Measurements from ENCODE around the gene FAM20A.

Gene FAM20A

GRCh38 chr17:68601565-68602288 lies 560 bp upstream of the FAM20A start:
- peak overlapping the region; percentile 88 for H3K4ac ChIP-seq (ENCODE audit: low read depth, low read length)
- H4K5ac ChIP-seq (ENCODE audit: low read length): no peak overlapping the region
- H4K8ac ChIP-seq (ENCODE audit: low read depth, low read length): no peak overlapping the region
- peaks cover 1% of the 10 kb centered on the region for H3K79me1 ChIP-seq (ENCODE audit: low read length)
- H3K79me2 ChIP-seq (ENCODE audit: control insufficient read depth, insufficient read depth, low read length): peaks cover 40% of the 10 kb centered on the region
- no peaks in the 10 kb centered on the region for H3K36me3 ChIP-seq (ENCODE audit: control insufficient read depth, insufficient read depth, low read length)
- peaks cover 5% of the 10 kb centered on the region for H3K4me1 ChIP-seq (ENCODE audit: control insufficient read depth, low read depth, low read length)
- H2AK5ac ChIP-seq (ENCODE audit: low read length): no peak overlapping the region
- no peak overlapping the region for H3K23ac ChIP-seq (ENCODE audit: low read length)
- H2BK15ac ChIP-seq (replicated peaks; ENCODE audit: low read depth): no peak overlapping the region
- WGBS (ENCODE audit: extremely low coverage, insufficient coverage, low lambda C conversion rate): no CpG with 5 or more reads among the region's 6 CpGs
- H3K4me2 ChIP-seq (ENCODE audit: low read length): no peak overlapping the region
- no peak overlapping the region for H3K27ac ChIP-seq (ENCODE audit: low read depth, low read length)
- H3K27me3 ChIP-seq (ENCODE audit: insufficient read depth, low read length, poor library complexity): no peaks in the 10 kb centered on the region
- no peak overlapping the region for H3K4me3 ChIP-seq (ENCODE audit: low read length)
- H3K56ac ChIP-seq (ENCODE audit: low read length): peak overlapping the region; percentile 98
- DNase-seq: peak; percentile 51
- H3K18ac ChIP-seq (ENCODE audit: low read length): peak overlapping the region; percentile 82
- peak overlapping the region; percentile 95 for H3K9ac ChIP-seq (ENCODE audit: low read length)
- peak overlapping the region; percentile 51 for H2BK120ac ChIP-seq (ENCODE audit: low read depth, low read length)
- H2BK5ac ChIP-seq (ENCODE audit: low read length): no peak overlapping the region

DNA sequence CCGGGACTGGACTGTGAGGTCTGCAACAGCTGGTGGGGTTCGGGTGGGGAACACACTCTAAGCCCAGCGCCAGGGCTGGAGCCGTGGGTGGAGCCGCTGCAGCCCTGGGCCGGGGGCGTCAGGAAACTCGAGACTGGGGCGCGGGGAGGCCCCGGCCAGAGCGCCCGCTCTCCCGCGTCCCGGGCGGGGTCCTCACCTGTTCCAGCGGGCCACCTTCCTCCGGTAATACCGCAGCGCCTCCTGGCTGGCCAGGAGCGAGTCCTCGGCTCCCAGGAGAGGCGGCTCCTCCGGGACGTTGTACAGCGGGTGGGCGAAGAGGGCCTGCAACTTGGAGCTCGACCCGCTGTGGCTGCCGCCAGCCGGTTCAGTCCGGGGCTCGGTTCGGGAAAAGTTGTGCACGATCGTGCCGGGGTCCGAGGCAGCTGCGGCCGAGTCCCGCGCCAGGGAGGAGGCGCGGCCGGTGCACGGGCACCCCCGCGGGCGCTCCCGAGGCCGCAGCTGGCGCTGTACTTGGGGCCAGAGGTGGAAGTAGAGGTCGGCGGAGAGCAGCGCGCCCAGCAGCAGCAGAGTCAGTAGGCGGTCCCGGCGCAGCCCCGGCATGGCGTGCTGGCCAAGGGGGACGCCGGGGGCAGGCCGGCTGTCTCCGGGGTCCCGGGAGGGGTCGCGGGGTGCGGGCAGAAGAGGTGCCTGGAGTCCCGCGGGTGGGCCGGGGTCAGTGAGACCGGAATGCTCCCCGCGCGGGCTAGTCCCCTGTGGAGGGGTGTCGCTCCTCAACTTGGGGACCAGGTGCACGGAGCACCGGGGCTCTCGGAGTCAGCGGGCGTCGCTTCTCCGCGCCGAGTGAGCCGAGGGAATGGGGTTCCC lies 868 bp downstream of the FAM20A start:
- H3K56ac ChIP-seq (ENCODE audit: low read length): peak overlapping the region; percentile 98
- H4K8ac ChIP-seq (ENCODE audit: low read depth, low read length): peak overlapping the region; percentile 28
- WGBS (ENCODE audit: extremely low coverage, insufficient coverage, low lambda C conversion rate): no CpG with 5 or more reads among the region's 88 CpGs
- H3K36me3 ChIP-seq (ENCODE audit: control insufficient read depth, insufficient read depth, low read length): no peaks in the 10 kb centered on the region
- DNase-seq: peak; percentile 74
- peak overlapping the region; percentile 74 for H3K4ac ChIP-seq (ENCODE audit: low read depth, low read length)
- H3K9ac ChIP-seq (ENCODE audit: low read length): peak overlapping the region; percentile 95
- H2BK120ac ChIP-seq (ENCODE audit: low read depth, low read length): peak overlapping the region; percentile 30
- no peaks in the 10 kb centered on the region for H3K27me3 ChIP-seq (ENCODE audit: insufficient read depth, low read length, poor library complexity)
- H3K79me1 ChIP-seq (ENCODE audit: low read length): peaks cover 1% of the 10 kb centered on the region
- no peak overlapping the region for H4K5ac ChIP-seq (ENCODE audit: low read length)
- no peak overlapping the region for H3K23ac ChIP-seq (ENCODE audit: low read length)
- peak overlapping the region; percentile 54 for H3K4me2 ChIP-seq (ENCODE audit: low read length)
- peaks cover 11% of the 10 kb centered on the region for H3K4me1 ChIP-seq (ENCODE audit: control insufficient read depth, low read depth, low read length)
- peak overlapping the region; percentile 85 for H3K27ac ChIP-seq (ENCODE audit: low read depth, low read length)
- H3K4me3 ChIP-seq (ENCODE audit: low read length): peak overlapping the region; percentile 74
- peak overlapping the region; percentile 97 for H3K18ac ChIP-seq (ENCODE audit: low read length)
- H2BK15ac ChIP-seq (replicated peaks; ENCODE audit: low read depth): no peak overlapping the region
- H2AK5ac ChIP-seq (ENCODE audit: low read length): peak overlapping the region; percentile 22
- peak overlapping the region; percentile 72 for H2BK5ac ChIP-seq (ENCODE audit: low read length)
- H3K79me2 ChIP-seq (ENCODE audit: control insufficient read depth, insufficient read depth, low read length): peaks cover 45% of the 10 kb centered on the region

- Histone ChIP-seq H3K4me3 (ENCODE audit: low read length) (peak overlapping the region; percentile 74), H2BK120ac (ENCODE audit: low read depth, low read length) (peak overlapping the region; percentile 21), H3K36me3 (ENCODE audit: control insufficient read depth, insufficient read depth, low read length) (peaks cover 2% of the 10 kb centered on the region), H3K56ac (ENCODE audit: low read length) (peak overlapping the region; percentile 98), H2BK5ac (ENCODE audit: low read length) (peak overlapping the region; percentile 72), H4K5ac (ENCODE audit: low read length) (no peak overlapping the region), H4K8ac (ENCODE audit: low read depth, low read length) (peak overlapping the region; percentile 28), H2AK5ac (ENCODE audit: low read length) (peak overlapping the region; percentile 22), H3K27ac (ENCODE audit: low read depth, low read length) (peak overlapping the region; percentile 85), H3K18ac (ENCODE audit: low read length) (peak overlapping the region; percentile 97), H3K79me1 (ENCODE audit: low read length) (peaks cover 4% of the 10 kb centered on the region), H3K79me2 (ENCODE audit: control insufficient read depth, insufficient read depth, low read length) (peaks cover 51% of the 10 kb centered on the region), H3K9ac (ENCODE audit: low read length) (peak overlapping the region; percentile 95), H3K23ac (ENCODE audit: low read length) (no peak overlapping the region), H3K4me2 (ENCODE audit: low read length) (peak overlapping the region; percentile 54), H3K4ac (ENCODE audit: low read depth, low read length) (peak overlapping the region; percentile 74), H3K4me1 (ENCODE audit: control insufficient read depth, low read depth, low read length) (peaks cover 11% of the 10 kb centered on the region), H2BK15ac (replicated peaks; ENCODE audit: low read depth) (no peak overlapping the region), H3K27me3 (ENCODE audit: insufficient read depth, low read length, poor library complexity) (no peaks in the 10 kb centered on the region)
- DNase-seq: no peak
- no CpG with 5 or more reads among the region's 18 CpGs for WGBS (ENCODE audit: extremely low coverage, insufficient coverage, low lambda C conversion rate)
These were observed 1.6 kb downstream of the FAM20A start for GRCh38 chr17:68599552-68600066.

DNA sequence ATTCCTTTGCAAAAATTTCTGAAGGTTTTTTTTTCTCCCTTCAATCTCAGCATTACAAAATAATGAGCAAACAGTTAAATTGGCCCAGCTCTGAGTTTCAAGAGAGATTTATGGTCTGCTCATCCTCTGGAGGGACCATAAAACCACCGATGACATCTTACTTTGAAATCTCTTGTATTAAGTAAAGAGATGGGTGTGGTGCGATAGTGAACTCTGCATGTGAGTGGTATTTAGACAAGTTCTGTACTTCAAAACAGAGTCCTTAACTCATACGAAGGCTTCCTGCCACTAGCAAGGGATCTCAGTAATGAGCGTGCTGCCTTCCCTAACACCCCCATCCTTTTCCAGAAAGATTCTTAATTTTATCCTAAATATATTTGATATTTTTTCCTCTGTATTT lies 2.1 kb downstream of the FAM20A start:
- no peak overlapping the region for H4K5ac ChIP-seq (ENCODE audit: low read length)
- WGBS (ENCODE audit: extremely low coverage, insufficient coverage, low lambda C conversion rate): no CpG with 5 or more reads among the region's 4 CpGs
- H3K56ac ChIP-seq (ENCODE audit: low read length): peak overlapping the region; percentile 98
- no peak overlapping the region for H2BK5ac ChIP-seq (ENCODE audit: low read length)
- peaks cover 53% of the 10 kb centered on the region for H3K79me2 ChIP-seq (ENCODE audit: control insufficient read depth, insufficient read depth, low read length)
- H3K23ac ChIP-seq (ENCODE audit: low read length): no peak overlapping the region
- no peak overlapping the region for H2BK120ac ChIP-seq (ENCODE audit: low read depth, low read length)
- no peak overlapping the region for H3K4me2 ChIP-seq (ENCODE audit: low read length)
- no peak overlapping the region for H3K4ac ChIP-seq (ENCODE audit: low read depth, low read length)
- peaks cover 2% of the 10 kb centered on the region for H3K36me3 ChIP-seq (ENCODE audit: control insufficient read depth, insufficient read depth, low read length)
- no peak overlapping the region for H2AK5ac ChIP-seq (ENCODE audit: low read length)
- peak overlapping the region; percentile 85 for H3K27ac ChIP-seq (ENCODE audit: low read depth, low read length)
- peaks cover 11% of the 10 kb centered on the region for H3K4me1 ChIP-seq (ENCODE audit: control insufficient read depth, low read depth, low read length)
- no peak overlapping the region for H4K8ac ChIP-seq (ENCODE audit: low read depth, low read length)
- no peaks in the 10 kb centered on the region for H3K27me3 ChIP-seq (ENCODE audit: insufficient read depth, low read length, poor library complexity)
- H3K9ac ChIP-seq (ENCODE audit: low read length): peak overlapping the region; percentile 95
- H3K79me1 ChIP-seq (ENCODE audit: low read length): peaks cover 5% of the 10 kb centered on the region
- H2BK15ac ChIP-seq (replicated peaks; ENCODE audit: low read depth): no peak overlapping the region
- no peak overlapping the region for H3K18ac ChIP-seq (ENCODE audit: low read length)
- no peak for DNase-seq
- H3K4me3 ChIP-seq (ENCODE audit: low read length): peak overlapping the region; percentile 74

DNA sequence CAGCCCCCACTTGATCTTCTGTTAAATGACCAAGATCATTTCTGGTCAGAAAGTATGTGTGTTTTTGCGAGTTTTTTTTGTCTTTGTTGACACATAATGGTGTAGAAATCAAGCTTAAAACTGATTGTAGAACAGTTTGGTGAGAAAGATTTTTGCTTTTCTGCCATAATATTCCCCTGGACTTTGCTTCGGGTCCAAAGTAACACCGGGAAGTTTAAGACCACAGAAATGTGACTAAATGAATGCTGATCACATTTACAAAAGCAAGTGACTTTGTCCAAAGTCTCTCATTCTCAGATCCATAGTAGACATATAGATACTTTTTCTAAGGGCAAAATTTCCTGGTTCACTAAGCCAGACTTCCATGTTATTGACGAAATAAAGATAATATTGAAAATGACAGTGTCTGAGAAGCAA lies 2.6 kb downstream of the FAM20A start:
- no peak overlapping the region for H2BK5ac ChIP-seq (ENCODE audit: low read length)
- H2BK120ac ChIP-seq (ENCODE audit: low read depth, low read length): no peak overlapping the region
- H3K27ac ChIP-seq (ENCODE audit: low read depth, low read length): no peak overlapping the region
- no peak overlapping the region for H3K18ac ChIP-seq (ENCODE audit: low read length)
- no peak overlapping the region for H3K23ac ChIP-seq (ENCODE audit: low read length)
- H4K5ac ChIP-seq (ENCODE audit: low read length): no peak overlapping the region
- no peak overlapping the region for H2BK15ac ChIP-seq (replicated peaks; ENCODE audit: low read depth)
- peak overlapping the region; percentile 95 for H3K9ac ChIP-seq (ENCODE audit: low read length)
- no peak overlapping the region for H2AK5ac ChIP-seq (ENCODE audit: low read length)
- peak overlapping the region; percentile 36 for H3K56ac ChIP-seq (ENCODE audit: low read length)
- peak overlapping the region; percentile 8 for H3K4me3 ChIP-seq (ENCODE audit: low read length)
- peaks cover 5% of the 10 kb centered on the region for H3K79me1 ChIP-seq (ENCODE audit: low read length)
- no peaks in the 10 kb centered on the region for H3K27me3 ChIP-seq (ENCODE audit: insufficient read depth, low read length, poor library complexity)
- no peak for DNase-seq
- peak overlapping the region; percentile 23 for H3K4me2 ChIP-seq (ENCODE audit: low read length)
- no peak overlapping the region for H4K8ac ChIP-seq (ENCODE audit: low read depth, low read length)
- WGBS (ENCODE audit: extremely low coverage, insufficient coverage, low lambda C conversion rate): no CpG with 5 or more reads among the region's 4 CpGs
- no peak overlapping the region for H3K4ac ChIP-seq (ENCODE audit: low read depth, low read length)
- peaks cover 8% of the 10 kb centered on the region for H3K4me1 ChIP-seq (ENCODE audit: control insufficient read depth, low read depth, low read length)
- peaks cover 56% of the 10 kb centered on the region for H3K79me2 ChIP-seq (ENCODE audit: control insufficient read depth, insufficient read depth, low read length)
- peaks cover 2% of the 10 kb centered on the region for H3K36me3 ChIP-seq (ENCODE audit: control insufficient read depth, insufficient read depth, low read length)
